Activated CD4-positive, alpha-beta T cell treated with anti-CD3 and anti-CD28 coated beads, Interleukin-2, Interleukin-6, amounts not matched to agents 100 ng/mL and 50 ng/mL, durations not matched to agents 16 hours and 8 hours (primary cell): ENCODE data around the gene RAD51B.
"Not testable (repeated sequence)": the region's sequence is repeated elsewhere in the genome, so short reads cannot be mapped to it uniquely, and the experiment has no call there.

Experiments
- DNase-seq: peaks from one replicate; pipeline ENCODE4 v3.0.0-alpha.2; 2020

RAD51B gene

GRCh38 chr14:68685419-68686204, 866.0 kb downstream of the RAD51B start:
- DNase-seq: peak; percentile 84

GRCh38 chr14:68686205-68686465, 866.6 kb downstream of the RAD51B start:
- DNase-seq: no peak

GRCh38 chr14:68686724-68687123, 867.1 kb downstream of the RAD51B start:
- DNase-seq: no peak

- DNase-seq: no peak
These were observed 868.2 kb downstream of the RAD51B start for GRCh38 chr14:68687746-68688145.

GRCh38 chr14:68688872-68689371, 869.3 kb downstream of the RAD51B start:
- no peak for DNase-seq

- no peak for DNase-seq
These were observed 869.9 kb downstream of the RAD51B start for GRCh38 chr14:68689511-68689910.

- DNase-seq: no peak
These were observed 870.7 kb downstream of the RAD51B start for GRCh38 chr14:68690089-68690958.

- no peak for DNase-seq
These were observed 871.6 kb downstream of the RAD51B start for GRCh38 chr14:68691031-68691791.

- DNase-seq: no peak
These were observed 872.2 kb downstream of the RAD51B start for GRCh38 chr14:68691792-68692118.

GRCh38 chr14:68692216-68692615, 872.6 kb downstream of the RAD51B start:
- DNase-seq: no peak

GRCh38 chr14:68692916-68693771, 873.6 kb downstream of the RAD51B start:
- no peak for DNase-seq

GRCh38 chr14:68693926-68694325, 874.3 kb downstream of the RAD51B start:
- DNase-seq: no peak

GRCh38 chr14:68694516-68695235, 875.1 kb downstream of the RAD51B start:
- no peak for DNase-seq

GRCh38 chr14:68695326-68695768, 875.8 kb downstream of the RAD51B start:
- peak; percentile 72 for DNase-seq

- DNase-seq: no peak
These were observed 876.3 kb downstream of the RAD51B start for GRCh38 chr14:68695856-68696255.

- no peak for DNase-seq
These were observed 876.7 kb downstream of the RAD51B start for GRCh38 chr14:68696266-68696665.

- DNase-seq: no peak
These were observed 877.3 kb downstream of the RAD51B start for GRCh38 chr14:68696721-68697495.

GRCh38 chr14:68698773-68699172, 879.2 kb downstream of the RAD51B start:
- not testable (repeated sequence) for DNase-seq

GRCh38 chr14:68701001-68701741, 881.6 kb downstream of the RAD51B start:
- no peak for DNase-seq

- no peak for DNase-seq
These were observed 882.6 kb downstream of the RAD51B start for GRCh38 chr14:68702135-68702534.
